MG63 (cell line): ENCODE data around the gene SLC6A14. TPM values are rescaled to one million over a fixed set of nuclear protein-coding genes. Genes with fewer than 3 reads are reported as not detected.

ENCODE experiments used
- total RNA-seq: library from RNA; depleted of rRNA; stranded (reverse); fragments of >200 nt; shearing (Covaris generic); gene quantifications from 2 replicates; pipeline ENCODE4 v1.2.3, GENCODE V29; 2014; ENCODE audit warnings: low replicate concordance; rRNA removed

Gene SLC6A14
- total RNA-seq, 1 experiment from 2014 or later: not detected

Other genes starting within 250 kb of the SLC6A14 start
- not detected in 2 replicates for gene CT83, start 26.4 kb downstream of the SLC6A14 start, total RNA-seq